H9 (cell line): ENCODE measurements around the gene VPS54. TPM values are rescaled to one million over a fixed set of nuclear protein-coding genes. Genes with fewer than 3 reads are reported as not detected.

Experiments
- DNase-seq: peaks from one replicate; pipeline ENCODE4 v3.0.0-alpha.2; 2017
- H2AFZ ChIP-seq: one replicate; pipeline ENCODE4 v1.6.1; 2013; ENCODE audit warnings: mild to moderate bottlenecking, low read length, control low read depth, moderate library complexity
- H2AK5ac ChIP-seq: 2 replicates; pipeline ENCODE4 v1.6.1; 2013; ENCODE audit warnings: low read length, control low read depth, mixed read lengths; ENCODE audit not compliant: insufficient read length
- H2BK120ac ChIP-seq: one replicate; pipeline ENCODE4 v1.6.1; 2013; ENCODE audit warnings: low read depth, mild to moderate bottlenecking, low read length, control low read depth, inconsistent platforms; ENCODE audit not compliant: poor library complexity, severe bottlenecking
- H2BK12ac ChIP-seq: 2 replicates; pipeline ENCODE4 v1.6.1; 2013; ENCODE audit warnings: low read length, control low read depth, mixed read lengths, low read depth; ENCODE audit not compliant: insufficient read length
- H2BK15ac ChIP-seq: 2 replicates; pipeline ENCODE4 v1.6.1; 2013; ENCODE audit warnings: low read depth, low read length, control low read depth
- H2BK20ac ChIP-seq: one replicate; pipeline ENCODE4 v1.6.1; 2013; ENCODE audit warnings: low read depth, mild to moderate bottlenecking, low read length, control low read depth, inconsistent platforms; ENCODE audit not compliant: poor library complexity, severe bottlenecking
- H2BK5ac ChIP-seq: 2 replicates; pipeline ENCODE4 v1.6.1; 2013; ENCODE audit warnings: low read length, control low read depth, mixed read lengths; ENCODE audit not compliant: insufficient read length
- H3K14ac ChIP-seq: 2 replicates; pipeline ENCODE4 v1.6.1; 2013; ENCODE audit warnings: low read length, control low read depth; ENCODE audit not compliant: insufficient read depth
- H3K18ac ChIP-seq: 2 replicates; pipeline ENCODE4 v1.6.1; 2013; ENCODE audit warnings: low read depth, mild to moderate bottlenecking, mixed read lengths, low read length, control low read depth; ENCODE audit not compliant: insufficient read length
- H3K23ac ChIP-seq: 2 replicates; pipeline ENCODE4 v1.6.1; 2013; ENCODE audit warnings: low read length, control low read depth, mixed read lengths, low read depth; ENCODE audit not compliant: insufficient read length
- H3K23me2 ChIP-seq: 2 replicates; pipeline ENCODE4 v1.6.1; 2013; ENCODE audit warnings: low read depth, mild to moderate bottlenecking, mixed read lengths, low read length, control low read depth; ENCODE audit not compliant: insufficient read length, poor library complexity, severe bottlenecking
- H3K27ac ChIP-seq: 2 replicates; pipeline ENCODE4 v1.5.1; 2013; ENCODE audit warnings: low read length, control low read depth, mixed read lengths, low read depth; ENCODE audit not compliant: insufficient read length
- H3K27me3 ChIP-seq: 2 replicates; pipeline ENCODE4 v1.6.1; 2013; ENCODE audit warnings: low read length, control low read depth, inconsistent platforms; ENCODE audit not compliant: insufficient read depth
- H3K4ac ChIP-seq: 2 replicates; pipeline ENCODE4 v1.6.1; 2013; ENCODE audit warnings: low read depth, mild to moderate bottlenecking, control low read depth, inconsistent platforms, low read length, moderate library complexity
- H3K4me1 ChIP-seq: 2 replicates; pipeline ENCODE4 v1.6.1; 2013; ENCODE audit warnings: low read length, control low read depth, inconsistent platforms; ENCODE audit not compliant: insufficient read depth
- H3K4me2 ChIP-seq: 2 replicates; pipeline ENCODE4 v1.6.1; 2013; ENCODE audit warnings: low read length, control low read depth, mixed read lengths; ENCODE audit not compliant: insufficient read length, insufficient read depth
- H3K56ac ChIP-seq: 2 replicates; pipeline ENCODE4 v1.6.1; 2013; ENCODE audit warnings: low read depth, mild to moderate bottlenecking, mixed read lengths, low read length, control low read depth; ENCODE audit not compliant: insufficient read length
- H3K79me1 ChIP-seq: 2 replicates; pipeline ENCODE4 v1.6.1; 2013; ENCODE audit warnings: low read depth, mild to moderate bottlenecking, moderate library complexity, low read length, control low read depth, inconsistent platforms; ENCODE audit not compliant: insufficient read depth, poor library complexity, severe bottlenecking
- H3K79me2 ChIP-seq: 2 replicates; pipeline ENCODE4 v1.6.1; 2013; ENCODE audit warnings: low read length, control low read depth, inconsistent platforms; ENCODE audit not compliant: insufficient read depth
- H3K9ac ChIP-seq: 2 replicates; pipeline ENCODE4 v1.6.1; 2013; ENCODE audit warnings: low read length, control low read depth, mixed read lengths; ENCODE audit not compliant: insufficient read length; ENCODE audit errors: extremely low read depth
- H3K9me3 ChIP-seq: one replicate; pipeline ENCODE4 v1.6.1; 2013; ENCODE audit warnings: low read depth, low read length, inconsistent platforms; ENCODE audit not compliant: control insufficient read depth
- H3T11ph ChIP-seq: one replicate; pipeline ENCODE4 v1.6.1; 2013; ENCODE audit warnings: mild to moderate bottlenecking, low read length, control low read depth, inconsistent platforms
- H4K20me1 ChIP-seq: one replicate; pipeline ENCODE4 v1.6.1; 2013; ENCODE audit not compliant: control insufficient read depth, insufficient read length, insufficient read depth
- H4K5ac ChIP-seq: 2 replicates; pipeline ENCODE4 v1.6.1; 2013; ENCODE audit warnings: low read depth, mild to moderate bottlenecking, mixed read lengths, low read length, control low read depth; ENCODE audit not compliant: insufficient read length
- H4K8ac ChIP-seq: replicated peaks from 2 replicates; pipeline ENCODE4 v1.6.1; 2013; ENCODE audit warnings: low read length, control low read depth, mixed read lengths, low read depth; ENCODE audit not compliant: insufficient read length
- H4K91ac ChIP-seq: 2 replicates; pipeline ENCODE4 v1.6.1; 2013; ENCODE audit warnings: low read depth, mild to moderate bottlenecking, moderate library complexity, mixed read lengths, low read length, control low read depth; ENCODE audit not compliant: insufficient read length
- H3K27ac Mint-ChIP-seq, 3 experiments: 2 replicates in 2 of 3; 3 replicates in 1 of 3; pipeline ENCODE4 v1.8.0; 2020 to 2021; ENCODE audit warnings: mixed read lengths in 3 of 3, mild to moderate bottlenecking in 1 of 3, moderate library complexity in 1 of 3
- H3K27me3 Mint-ChIP-seq: 2 replicates; pipeline ENCODE4 v1.8.0; 2021; ENCODE audit warnings: low read depth, mild to moderate bottlenecking, moderate library complexity, mixed read lengths
- H3K36me3 Mint-ChIP-seq, 3 experiments: 2 replicates in 2 of 3; 3 replicates in 1 of 3; pipeline ENCODE4 v1.8.0; 2020 to 2021; ENCODE audit warnings: low read depth in 3 of 3, mixed read lengths in 3 of 3; ENCODE audit not compliant: insufficient read depth in 1 of 3
- H3K4me1 Mint-ChIP-seq, 2 experiments: 2 replicates each; pipeline ENCODE4 v1.8.0; 2020; ENCODE audit warnings: mixed read lengths in 2 of 2
- H3K4me3 Mint-ChIP-seq, 2 experiments: 2 replicates in 1 of 2; 3 replicates in 1 of 2; pipeline ENCODE4 v1.8.0; 2020 to 2021; ENCODE audit warnings: mild to moderate bottlenecking in 2 of 2, mixed read lengths in 2 of 2, moderate library complexity in 1 of 2
- H3K9me3 Mint-ChIP-seq, 2 experiments: 2 replicates in 1 of 2; 3 replicates in 1 of 2; pipeline ENCODE4 v1.8.0; 2020; ENCODE audit warnings: mild to moderate bottlenecking in 2 of 2, mixed read lengths in 2 of 2, moderate library complexity in 1 of 2
- WGBS: extraction: QIAGEN DNeasy Blood & Tissue Kit; methylation state at CpG from one replicate; pipeline ENCODE4 v1.1.7; 2013; ENCODE audit warnings: missing lambda C conversion rate, low lambda C conversion rate, mixed read lengths; ENCODE audit not compliant: insufficient read length; ENCODE audit errors: extremely low coverage; 5-methylcytosine and 5-hydroxymethylcytosine counted together
- total RNA-seq: library from RNA; stranded (reverse); gene quantifications from 2 replicates; pipeline ENCODE4 v1.2.1, GENCODE V29; 2021
- TF ChIP-seq, protein P1 (sequence below): fragments of 200-600 bp; sonication (generic); conservative IDR thresholded peaks from 3 replicates; pipeline ENCODE4 v1.8.0; 2021; ENCODE audit warnings: antibody characterized with exemption, mild to moderate bottlenecking

VPS54 gene
- total RNA-seq, 1 experiment from 2014 or later = 13.4 TPM

DNA sequence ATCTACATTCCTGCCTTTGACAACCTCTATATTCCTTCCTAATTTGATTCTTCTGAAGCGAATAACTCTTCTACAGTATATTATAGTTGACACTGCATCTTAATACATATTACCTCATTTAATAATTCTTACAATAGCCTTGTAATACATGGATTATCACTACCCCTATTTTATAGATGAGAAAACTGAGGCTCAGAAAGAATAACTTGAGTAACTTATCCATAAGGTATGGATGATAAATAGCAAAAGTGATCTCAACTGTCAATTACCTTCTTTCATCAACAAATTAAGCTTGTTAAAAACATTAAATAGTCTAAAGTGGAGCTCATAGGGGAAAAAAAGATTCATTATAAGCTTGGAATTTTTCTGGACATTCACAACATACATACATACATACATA is 4.6 kb downstream of the VPS54 start:
- H3K14ac ChIP-seq = no peak overlapping the region
- Mint-ChIP-seq H3K27me3 (no peaks in the 10 kb centered on the region), H3K4me1 (peaks cover 9 to 11% of the 10 kb centered on the region in 2 experiments), H3K27ac (no peak overlapping the region), H3K36me3 (no peaks in the 10 kb centered on the region), H3K4me3 (no peak overlapping the region), H3K9me3 (peaks cover 0 to 1% of the 10 kb centered on the region in 2 experiments; a peak in 2 of 5 replicates)
- peaks cover 5% of the 10 kb centered on the region; the same call in 1 of the 2 replicates for H3K79me2 ChIP-seq
- no peak overlapping the region for H4K91ac ChIP-seq
- H3K23ac ChIP-seq = no peak overlapping the region
- no peak overlapping the region for H3K56ac ChIP-seq
- no peak overlapping the region for H3K9ac ChIP-seq
- H3K9me3 ChIP-seq = no peaks in the 10 kb centered on the region
- peaks cover 3% of the 10 kb centered on the region for H3K23me2 ChIP-seq
- no peak overlapping the region for H4K8ac ChIP-seq
- H3K27ac ChIP-seq = no peak overlapping the region
- no peaks in the 10 kb centered on the region for H3K79me1 ChIP-seq
- H3K18ac ChIP-seq = no peak overlapping the region
- H2BK12ac ChIP-seq = no peak overlapping the region
- H2BK5ac ChIP-seq = no peak overlapping the region
- H2BK15ac ChIP-seq = no peak overlapping the region
- no peak overlapping the region for H4K5ac ChIP-seq
- no peak overlapping the region for H2BK120ac ChIP-seq
- DNase-seq = no peak
- H3K4me2 ChIP-seq = no peak overlapping the region
- TF ChIP-seq, protein P1, sequence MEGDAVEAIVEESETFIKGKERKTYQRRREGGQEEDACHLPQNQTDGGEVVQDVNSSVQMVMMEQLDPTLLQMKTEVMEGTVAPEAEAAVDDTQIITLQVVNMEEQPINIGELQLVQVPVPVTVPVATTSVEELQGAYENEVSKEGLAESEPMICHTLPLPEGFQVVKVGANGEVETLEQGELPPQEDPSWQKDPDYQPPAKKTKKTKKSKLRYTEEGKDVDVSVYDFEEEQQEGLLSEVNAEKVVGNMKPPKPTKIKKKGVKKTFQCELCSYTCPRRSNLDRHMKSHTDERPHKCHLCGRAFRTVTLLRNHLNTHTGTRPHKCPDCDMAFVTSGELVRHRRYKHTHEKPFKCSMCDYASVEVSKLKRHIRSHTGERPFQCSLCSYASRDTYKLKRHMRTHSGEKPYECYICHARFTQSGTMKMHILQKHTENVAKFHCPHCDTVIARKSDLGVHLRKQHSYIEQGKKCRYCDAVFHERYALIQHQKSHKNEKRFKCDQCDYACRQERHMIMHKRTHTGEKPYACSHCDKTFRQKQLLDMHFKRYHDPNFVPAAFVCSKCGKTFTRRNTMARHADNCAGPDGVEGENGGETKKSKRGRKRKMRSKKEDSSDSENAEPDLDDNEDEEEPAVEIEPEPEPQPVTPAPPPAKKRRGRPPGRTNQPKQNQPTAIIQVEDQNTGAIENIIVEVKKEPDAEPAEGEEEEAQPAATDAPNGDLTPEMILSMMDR = no peak
- no peaks in the 10 kb centered on the region for H4K20me1 ChIP-seq
- no peak overlapping the region for H2BK20ac ChIP-seq
- no peak overlapping the region for H3T11ph ChIP-seq
- H3K4ac ChIP-seq = no peak overlapping the region
- H3K27me3 ChIP-seq = no peaks in the 10 kb centered on the region
- WGBS = no CpG with 5 or more reads among the region's 1 CpG
- no peaks in the 10 kb centered on the region for H3K4me1 ChIP-seq
- no peak overlapping the region for H2AK5ac ChIP-seq
- no peak overlapping the region for H2AFZ ChIP-seq
